COR-L47 (cell line): ENCODE measurements around the gene UBE2L3.
"Not testable (repeated sequence)": the region's sequence is repeated elsewhere in the genome, so short reads cannot be mapped to it uniquely, and the experiment has no call there.

Source experiments
- DNase-seq: peaks from one replicate; lab custom pipeline; 2025; lab: John Stamatoyannopoulos, UW

Gene UBE2L3

DNA sequence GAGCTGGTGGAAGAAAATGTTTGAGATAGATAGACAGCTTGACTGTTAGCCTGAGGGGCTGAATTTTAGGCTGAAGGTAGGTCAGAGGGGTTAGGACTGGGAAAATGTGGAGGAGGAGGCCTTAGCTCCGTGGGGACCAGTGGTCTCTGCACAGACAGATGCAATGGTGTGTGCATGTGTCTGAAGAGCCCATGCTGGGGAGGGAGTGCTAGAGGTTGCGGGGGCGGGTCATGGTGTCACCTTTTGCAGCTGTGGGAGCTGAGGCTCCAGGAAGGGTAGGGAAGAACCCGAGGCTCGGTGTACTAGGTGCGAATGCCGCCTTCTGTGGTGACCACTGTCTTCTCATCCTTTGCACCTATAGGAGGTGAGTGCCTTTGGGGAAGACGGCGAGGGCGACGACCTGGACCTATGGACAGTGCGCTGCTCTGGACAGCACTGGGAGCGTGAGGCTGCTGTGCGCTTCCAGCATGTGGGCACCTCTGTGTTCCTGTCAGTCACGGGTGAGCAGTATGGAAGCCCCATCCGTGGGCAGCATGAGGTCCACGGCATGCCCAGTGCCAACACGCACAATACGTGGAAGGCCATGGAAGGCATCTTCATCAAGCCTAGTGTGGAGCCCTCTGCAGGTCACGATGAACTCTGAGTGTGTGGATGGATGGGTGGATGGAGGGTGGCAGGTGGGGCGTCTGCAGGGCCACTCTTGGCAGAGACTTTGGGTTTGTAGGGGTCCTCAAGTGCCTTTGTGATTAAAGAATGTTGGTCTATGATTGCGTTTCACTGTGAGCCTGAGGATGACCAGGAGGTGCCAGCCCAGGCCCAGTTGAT lies 76.2 kb downstream of the UBE2L3 start:
- DNase-seq: no peak

DNA sequence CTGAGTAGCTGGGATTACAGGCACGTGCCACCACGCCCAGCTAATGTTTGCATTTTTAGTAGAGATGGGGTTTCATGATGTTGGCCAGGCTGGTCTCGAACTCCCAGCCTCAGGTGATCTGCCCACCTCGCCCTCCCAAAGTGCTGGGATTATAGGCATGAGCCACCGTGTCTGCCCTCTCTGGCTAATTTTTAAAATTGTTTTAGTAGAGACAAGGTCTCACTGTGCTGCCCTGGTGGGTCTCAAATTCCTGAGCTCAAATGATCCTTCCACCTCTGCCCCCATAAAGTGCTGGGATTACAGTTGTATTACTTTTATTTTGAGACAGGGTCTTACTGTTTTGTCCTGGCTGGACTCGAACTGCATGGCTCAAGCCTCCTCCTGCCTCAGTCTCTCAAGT lies 78.0 kb downstream of the UBE2L3 start:
- not testable (repeated sequence) for DNase-seq

DNA sequence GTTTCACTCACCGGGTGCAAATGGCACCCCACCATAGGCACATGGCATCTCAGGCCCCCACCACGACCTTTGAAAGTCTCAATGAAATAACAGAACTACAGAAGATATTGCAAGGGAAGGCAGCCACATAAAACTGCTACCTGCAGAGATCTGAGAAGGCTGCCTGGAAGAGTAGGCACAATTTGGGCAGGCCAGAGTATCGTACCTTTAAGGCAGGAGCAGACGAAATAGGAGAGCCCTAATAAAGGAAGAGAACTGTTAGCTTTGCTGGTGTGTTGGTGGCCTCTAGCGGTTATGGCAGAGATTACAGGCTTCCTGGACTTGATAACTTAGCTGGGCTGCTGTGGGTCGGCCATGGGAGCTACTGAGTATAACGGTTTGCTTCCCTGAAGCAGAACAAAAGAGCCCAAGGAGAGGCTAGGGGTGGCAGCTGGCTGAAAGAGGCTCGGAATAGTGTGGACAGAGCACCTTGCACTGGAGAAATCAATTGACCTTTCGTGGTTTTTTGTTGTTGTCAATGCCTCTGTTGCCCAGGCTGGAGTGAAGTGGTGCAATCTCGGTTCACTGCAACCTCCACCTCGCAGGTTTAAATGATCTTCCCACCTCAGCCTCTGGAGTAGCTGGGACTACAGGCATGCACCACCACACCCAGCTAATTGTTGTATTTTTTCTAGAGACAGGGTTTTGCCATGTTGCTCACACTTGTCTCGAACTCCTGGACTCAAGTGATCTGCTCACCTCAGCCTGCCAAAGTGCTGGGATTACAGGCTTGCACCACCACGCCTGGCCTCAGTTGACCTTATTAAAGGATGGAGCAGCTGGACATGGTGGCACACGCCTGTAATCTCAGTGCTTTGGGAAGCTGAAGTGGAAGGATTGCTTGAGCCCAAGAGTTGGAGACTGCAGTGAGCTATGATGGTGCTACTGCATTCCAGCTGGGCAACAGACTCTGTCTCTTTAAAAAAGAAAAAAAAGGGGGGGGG lies 79.4 kb downstream of the UBE2L3 start:
- peak; percentile 74 for DNase-seq

DNA sequence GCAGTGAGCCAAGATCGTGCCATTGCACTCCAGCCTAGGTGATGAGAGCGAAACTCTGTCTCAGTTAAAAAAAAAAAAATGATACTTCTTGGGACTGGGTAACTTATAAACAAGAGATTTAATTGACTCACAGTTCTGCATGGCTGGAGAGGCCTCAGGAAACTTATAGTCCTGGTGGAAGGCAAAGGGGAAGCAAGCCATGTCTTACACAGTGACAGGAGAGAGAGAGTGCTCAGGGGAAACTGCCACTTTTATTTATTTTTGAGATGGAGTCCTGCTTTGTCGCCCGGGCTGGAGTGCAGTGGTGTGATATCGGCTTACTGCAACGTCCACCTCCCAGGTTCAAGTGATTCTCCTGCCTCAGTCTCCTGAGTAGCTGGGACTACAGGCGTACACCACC lies 82.8 kb downstream of the UBE2L3 start:
- DNase-seq: no peak

DNA sequence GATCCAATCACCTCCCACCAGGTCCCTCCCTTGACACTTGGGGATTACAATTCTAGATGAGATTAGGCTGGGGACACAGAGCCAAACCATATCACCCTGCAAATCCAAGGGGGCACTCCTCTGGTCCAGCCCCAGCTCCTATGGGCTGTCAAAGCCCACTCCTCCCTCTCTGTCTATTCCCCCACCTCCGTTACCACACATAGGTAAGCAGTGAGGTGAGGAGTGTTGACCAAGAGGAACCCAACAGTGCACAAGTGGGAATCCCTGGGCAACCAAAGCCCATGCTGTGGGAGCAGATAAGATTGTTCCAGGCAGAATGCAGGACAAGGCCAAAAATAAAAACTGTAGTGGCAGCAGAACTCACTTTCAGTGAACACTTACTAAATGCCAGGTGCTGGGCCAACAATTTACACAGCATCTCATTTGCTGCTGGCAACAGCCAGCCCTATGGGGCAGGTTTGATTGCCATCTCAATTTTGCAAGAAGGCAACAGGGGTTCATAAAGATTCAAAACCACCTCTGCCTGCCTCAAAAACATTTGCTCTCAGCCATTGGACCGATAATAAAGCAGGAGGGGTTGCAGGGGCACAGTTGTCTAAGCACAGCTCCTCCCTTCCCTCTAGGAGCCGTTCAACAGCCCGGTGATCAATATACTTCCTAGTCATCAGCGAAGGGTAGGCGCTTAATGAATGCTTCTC lies 83.5 kb downstream of the UBE2L3 start:
- peak; percentile 22 for DNase-seq

DNA sequence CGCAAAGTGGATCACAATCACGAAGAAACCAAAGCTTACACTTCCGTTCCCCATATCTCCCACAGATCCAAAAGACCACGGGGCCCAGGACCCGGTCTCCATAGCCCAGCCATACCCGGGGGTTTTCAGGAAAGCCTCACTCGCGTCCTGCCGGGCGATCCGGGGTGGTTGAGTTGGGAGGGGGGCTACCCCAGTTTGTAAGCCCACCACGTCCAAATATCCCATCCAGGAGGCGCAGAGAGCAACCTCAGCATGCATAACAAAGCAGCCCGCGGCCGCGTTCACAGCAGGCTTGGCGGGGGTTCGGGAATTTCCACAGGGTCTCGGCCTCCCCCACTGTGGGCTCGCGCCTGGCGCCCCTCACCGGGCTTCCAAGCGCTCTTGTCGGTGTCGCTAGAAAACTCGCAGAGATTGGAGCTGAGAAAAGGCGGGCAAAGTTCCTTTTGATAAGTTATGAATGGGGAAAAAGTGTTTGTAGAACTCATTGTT lies 84.1 kb downstream of the UBE2L3 start:
- DNase-seq: no peak

- peak; percentile 93 for DNase-seq
Measured at GRCh38 chr22:21652010-21652546, 84.6 kb downstream of the UBE2L3 start.

- DNase-seq: peak; percentile 16
Measured at GRCh38 chr22:21652547-21653545, 85.3 kb downstream of the UBE2L3 start.

GRCh38 chr22:21657020-21657359 lies 89.5 kb downstream of the UBE2L3 start:
- DNase-seq: no peak

- peak; percentile 89 for DNase-seq
Measured at GRCh38 chr22:21657360-21658032, 90.0 kb downstream of the UBE2L3 start.

GRCh38 chr22:21659864-21660525 lies 92.5 kb downstream of the UBE2L3 start:
- DNase-seq: no peak

- DNase-seq: no peak
Measured at GRCh38 chr22:21660904-21661303, 93.4 kb downstream of the UBE2L3 start.

DNA sequence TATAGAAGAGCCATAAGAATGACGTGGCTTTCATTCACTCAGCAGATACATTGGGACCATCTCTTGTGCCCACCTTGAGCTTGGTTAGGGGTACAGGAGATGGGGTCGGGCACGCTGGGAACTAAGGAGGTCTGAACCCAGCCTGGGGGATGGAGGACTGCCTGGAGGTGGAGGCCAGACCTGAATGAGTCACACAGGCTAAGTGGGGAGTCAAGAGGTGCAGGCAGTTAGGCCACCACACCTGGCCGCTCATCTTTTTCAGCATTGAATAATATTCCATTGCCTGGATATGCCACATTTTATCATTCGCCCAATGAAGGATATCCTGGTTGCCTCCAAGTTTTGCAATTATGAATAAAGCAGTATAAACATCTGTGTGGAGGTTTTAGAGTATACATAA lies 94.5 kb downstream of the UBE2L3 start:
- DNase-seq: no peak

GRCh38 chr22:21663738-21664137 lies 96.2 kb downstream of the UBE2L3 start:
- DNase-seq: no peak

DNA sequence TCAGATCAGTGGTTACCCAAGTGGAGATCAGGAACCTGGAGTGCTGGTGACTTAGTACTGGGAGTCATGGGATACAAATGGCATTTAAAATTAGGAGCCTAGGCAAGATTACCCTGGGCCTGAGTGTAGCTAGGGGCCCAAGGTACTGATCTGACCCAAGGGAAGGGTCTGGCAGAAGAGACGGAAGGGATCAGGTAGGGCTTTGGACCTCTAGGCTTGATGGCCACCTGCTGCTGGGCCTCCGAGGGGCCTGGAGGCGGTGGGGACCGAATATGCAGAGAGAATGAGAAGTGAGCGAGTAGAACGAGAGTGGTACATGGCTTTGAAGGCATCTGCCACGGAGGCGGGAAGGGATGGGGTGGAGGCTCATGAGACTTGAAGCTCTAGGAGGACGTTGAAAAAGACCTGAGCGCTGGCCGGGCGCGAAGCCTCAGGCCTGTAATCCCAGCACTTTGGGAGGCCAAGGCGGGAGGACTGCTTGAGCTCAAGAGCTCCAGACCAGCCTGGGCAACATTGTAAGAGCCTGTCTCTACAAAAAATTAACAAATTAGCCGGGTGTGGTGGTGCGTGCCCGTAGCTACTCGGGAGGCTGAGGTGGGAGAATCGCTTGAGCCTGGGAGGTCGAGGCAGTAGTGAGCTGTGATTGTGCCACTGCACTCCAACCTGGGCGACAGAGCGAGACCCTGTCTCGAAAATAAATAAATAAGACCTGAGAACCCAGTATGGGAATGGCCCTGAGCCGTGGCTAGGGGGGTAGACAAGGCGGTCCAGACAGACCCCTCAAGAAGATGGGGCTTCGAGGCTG lies 97.7 kb downstream of the UBE2L3 start:
- no peak for DNase-seq

GRCh38 chr22:21666786-21667185 lies 99.3 kb downstream of the UBE2L3 start:
- no peak for DNase-seq

DNA sequence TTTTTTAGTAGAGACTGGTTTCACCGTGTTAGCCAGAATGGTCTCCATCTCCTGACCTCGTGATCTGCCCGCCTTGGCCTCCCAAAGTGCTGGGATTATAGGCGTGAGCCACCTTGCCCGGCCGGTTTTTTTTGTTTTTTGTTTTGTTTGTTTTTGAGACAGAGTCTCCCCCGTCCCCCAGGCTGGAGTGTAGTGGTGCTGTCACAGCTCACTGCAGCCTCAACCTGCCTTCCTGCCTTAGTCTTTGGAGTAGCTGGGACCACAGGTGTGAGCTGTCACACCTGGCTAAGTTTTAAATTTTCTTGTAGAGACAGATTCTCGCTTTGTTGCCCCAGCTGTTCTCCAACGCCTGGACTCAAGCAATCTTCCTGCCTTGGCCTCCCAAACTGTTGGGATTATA lies 101.5 kb downstream of the UBE2L3 start:
- no peak for DNase-seq

GRCh38 chr22:21672107-21672629 lies 104.7 kb downstream of the UBE2L3 start:
- no peak for DNase-seq
